Hematopoietic multipotent progenitor cell (in vitro differentiated cells): ENCODE results near the gene NIM1K. TPM values are rescaled to one million over a fixed set of nuclear protein-coding genes. Genes with fewer than 3 reads are reported as not detected.
"Not testable (repeated sequence)": the region's sequence is repeated elsewhere in the genome, so short reads cannot be mapped to it uniquely, and the experiment has no call there.

Experiments used
- DNase-seq, 3 donors: peaks; one replicate each; pipeline ENCODE4 v3.0.0-alpha.2; 2011 to 2015; ENCODE audit warnings: low read depth in 2 of 3, low spot score in 2 of 3
- total RNA-seq: library from RNA; depleted of rRNA; stranded (reverse); fragments of >200 nt; gene quantifications from one replicate; pipeline ENCODE4 v1.2.3, GENCODE V29; 2012

The NIM1K gene
- total RNA-seq, 1 donor: 0.27 TPM

GRCh38 chr5:43225649-43226245, 33.7 kb downstream of the NIM1K start:
- no peak for DNase-seq

- DNase-seq: peak in 2 of 3 donors; percentile 10 to 44
Measured at GRCh38 chr5:43227655-43228054, 35.6 kb downstream of the NIM1K start.

GRCh38 chr5:43230707-43231106, 38.7 kb downstream of the NIM1K start:
- DNase-seq: no peak

DNA sequence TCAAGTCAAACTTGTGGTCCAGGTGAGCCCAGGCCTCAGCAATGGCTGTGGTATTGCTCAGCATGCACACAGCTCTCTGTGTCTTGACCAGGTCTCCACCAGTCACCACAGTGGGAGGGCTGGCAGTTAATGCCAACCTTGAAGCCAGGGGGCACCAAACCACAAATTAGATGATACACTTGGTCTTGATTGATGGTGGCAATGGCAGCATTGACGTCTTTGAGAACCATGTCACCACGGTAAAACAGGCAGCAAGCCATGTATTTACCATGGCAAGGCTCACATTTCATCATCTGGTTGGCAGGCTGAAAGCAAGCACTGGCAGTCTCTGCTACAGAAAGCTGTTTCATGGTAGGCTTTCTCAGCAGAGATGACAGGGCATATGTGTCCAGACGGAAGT, 40.0 kb downstream of the NIM1K start:
- peak in 2 of 3 donors; percentile 12 to 47 for DNase-seq

GRCh38 chr5:43232943-43233833, 41.2 kb downstream of the NIM1K start:
- no peak for DNase-seq

DNA sequence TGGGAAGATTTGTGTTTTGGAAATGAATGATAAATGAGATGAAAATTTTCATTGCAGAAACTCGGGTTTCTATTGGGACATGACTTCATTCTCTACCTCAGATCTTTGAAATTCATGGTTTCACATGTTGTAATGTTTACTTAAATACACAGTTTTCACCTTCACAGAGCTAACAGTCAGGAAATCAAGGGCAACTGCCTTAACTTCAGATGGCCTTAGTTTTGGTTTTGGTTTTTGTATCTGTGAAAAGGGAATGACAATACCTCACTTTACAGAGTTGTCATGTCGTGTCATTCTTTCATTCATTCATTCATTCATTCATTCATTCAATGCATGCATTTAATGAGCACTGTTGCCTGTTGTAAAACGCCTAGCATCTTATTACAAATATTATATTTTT, 41.9 kb downstream of the NIM1K start:
- no peak for DNase-seq

- no peak for DNase-seq
Measured at GRCh38 chr5:43236653-43237355, 44.8 kb downstream of the NIM1K start.

DNA sequence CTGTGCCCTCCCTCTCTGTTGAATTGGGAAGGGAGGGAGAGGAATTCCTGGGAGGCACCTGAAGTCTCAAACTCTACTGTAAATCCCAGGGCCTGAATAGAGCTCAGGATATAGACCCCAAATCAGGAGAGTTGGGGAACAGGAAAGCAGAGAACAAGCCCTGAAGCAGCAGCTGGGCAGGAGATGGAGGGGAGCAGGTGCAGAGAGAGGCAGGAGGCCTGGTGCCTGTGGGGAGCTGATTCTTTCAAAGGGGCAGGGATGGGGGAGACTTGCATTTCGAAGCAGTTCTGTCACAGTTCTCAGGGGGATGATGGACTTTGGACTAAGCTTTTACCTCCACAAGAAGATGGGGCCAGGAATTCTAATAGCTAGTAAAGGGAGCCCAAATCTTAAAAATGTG, 50.2 kb downstream of the NIM1K start:
- DNase-seq: no peak

DNA sequence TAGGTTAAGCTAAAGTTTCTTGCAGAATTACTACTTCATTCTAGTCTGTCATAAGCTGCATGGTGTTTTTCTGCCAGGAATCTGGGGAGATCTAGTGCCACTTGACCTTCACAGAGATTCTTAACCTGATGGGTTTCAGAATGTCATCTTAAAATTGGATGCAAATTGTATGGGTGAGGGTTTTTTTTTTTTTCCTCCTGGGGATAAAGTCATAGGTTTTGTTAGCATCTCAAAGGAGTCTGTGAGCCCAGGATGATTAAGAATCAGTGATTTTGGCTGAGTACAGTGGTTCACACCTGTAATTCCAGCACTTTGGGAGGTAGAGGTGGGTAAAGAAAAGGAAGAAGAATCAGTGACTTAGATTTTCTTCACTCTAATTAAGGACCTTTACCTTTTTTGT, 51.2 kb downstream of the NIM1K start:
- DNase-seq: no peak

DNA sequence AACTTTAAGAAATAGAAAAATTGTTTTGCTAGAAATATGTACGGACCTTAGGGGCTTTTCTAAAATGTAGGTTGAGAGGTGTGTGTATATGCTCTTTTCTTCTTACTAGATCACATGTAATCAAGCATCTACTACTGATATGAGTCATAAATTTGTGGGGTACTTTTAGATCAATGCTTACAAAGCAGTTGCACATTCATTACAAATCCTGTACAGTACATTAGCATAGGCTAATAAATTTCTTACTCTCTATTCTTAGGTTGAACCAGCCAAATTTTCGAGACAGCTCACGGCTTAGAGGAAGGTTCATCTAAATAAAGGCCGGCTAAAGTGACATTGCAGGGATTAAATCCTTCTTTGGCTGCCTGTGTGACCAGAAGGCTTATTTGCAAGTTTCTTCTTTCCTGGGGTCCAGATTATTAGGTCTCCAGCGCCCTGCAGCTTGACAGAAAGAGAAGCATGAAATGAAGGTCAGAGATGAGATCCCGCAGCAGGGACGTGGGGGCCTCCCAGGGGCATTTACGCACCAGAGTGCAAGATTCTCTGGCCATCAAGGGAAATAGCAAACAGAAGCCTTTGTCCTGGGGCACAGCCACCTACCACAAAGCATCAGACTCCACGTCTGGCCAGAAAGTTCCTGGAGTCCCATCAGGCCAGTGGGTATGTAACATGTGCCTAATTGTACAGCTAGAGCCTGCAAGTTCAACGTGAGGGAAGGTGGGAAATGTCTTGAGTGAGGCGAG, 53.0 kb downstream of the NIM1K start:
- no peak for DNase-seq

DNA sequence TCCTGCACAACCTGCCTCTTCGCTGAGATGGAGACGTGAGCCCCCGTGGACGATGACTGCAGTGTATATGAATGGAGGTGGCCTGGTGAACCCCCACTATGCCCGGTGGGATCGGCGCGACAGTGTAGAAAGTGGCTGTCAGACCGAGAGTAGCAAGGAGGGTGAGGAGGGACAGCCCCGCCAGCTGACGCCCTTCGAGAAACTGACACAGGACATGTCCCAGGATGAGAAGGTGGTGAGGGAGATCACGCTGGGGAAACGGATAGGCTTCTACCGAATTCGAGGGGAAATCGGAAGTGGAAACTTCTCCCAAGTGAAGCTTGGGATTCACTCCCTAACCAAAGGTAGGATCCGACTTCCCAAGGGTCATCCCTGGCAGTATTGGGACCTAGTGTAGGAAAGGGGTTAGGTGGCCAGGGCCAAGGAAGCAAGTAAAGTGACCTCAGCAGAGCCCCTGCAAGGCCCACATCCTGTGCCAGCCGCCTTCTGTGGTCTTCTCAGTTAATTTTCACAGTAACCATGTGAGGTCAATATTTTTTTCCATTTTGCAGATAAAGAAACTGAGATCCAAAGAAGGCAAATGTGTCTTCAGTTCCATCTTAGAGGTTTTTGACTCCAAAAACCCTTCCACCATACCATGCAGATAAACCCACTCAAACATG, 53.8 kb downstream of the NIM1K start:
- DNase-seq: no peak

GRCh38 chr5:43251754-43252153, 59.7 kb downstream of the NIM1K start:
- no peak for DNase-seq

DNA sequence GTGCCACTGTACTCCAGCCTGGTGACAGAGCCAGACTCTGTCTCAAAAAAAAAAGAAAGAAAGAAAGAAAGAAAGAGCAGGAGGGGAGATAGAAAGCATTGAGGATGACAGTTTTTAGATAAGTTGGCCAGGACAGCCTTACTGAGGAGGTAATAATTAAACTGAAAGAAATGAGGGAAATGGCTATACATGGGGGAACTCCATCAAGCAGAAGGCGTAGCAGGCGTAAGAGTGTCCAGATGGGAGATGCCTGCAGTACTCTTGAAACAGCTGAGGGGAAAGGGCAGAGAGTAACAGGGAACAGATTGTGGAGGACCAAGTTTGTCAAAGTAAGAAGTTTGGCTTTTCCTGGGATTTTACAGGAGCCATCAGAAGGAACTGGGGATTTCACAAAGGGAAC, 63.7 kb downstream of the NIM1K start:
- DNase-seq: no peak

GRCh38 chr5:43256261-43256966, 64.4 kb downstream of the NIM1K start:
- DNase-seq: no peak

GRCh38 chr5:43258116-43258515, 66.1 kb downstream of the NIM1K start:
- DNase-seq: no peak

DNA sequence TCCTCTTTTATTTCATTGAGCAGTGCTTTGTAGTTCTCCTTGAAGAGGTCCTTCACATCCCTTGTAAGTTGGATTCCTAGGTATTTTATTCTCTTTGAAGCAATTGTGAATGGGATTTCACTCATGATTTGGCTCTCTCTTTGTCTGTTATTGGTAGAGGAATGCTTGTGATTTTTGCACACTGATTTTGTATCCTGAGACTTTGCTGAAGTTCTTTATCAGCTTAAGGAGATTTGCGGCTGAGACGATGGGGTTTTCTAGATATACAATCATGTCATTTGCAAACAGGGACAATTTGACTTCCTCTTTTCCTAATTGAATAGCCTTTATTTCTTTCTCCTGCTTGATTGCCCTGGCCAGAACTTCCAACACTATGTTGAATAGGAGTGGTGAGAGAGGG, 70.2 kb downstream of the NIM1K start:
- not testable (repeated sequence) for DNase-seq

DNA sequence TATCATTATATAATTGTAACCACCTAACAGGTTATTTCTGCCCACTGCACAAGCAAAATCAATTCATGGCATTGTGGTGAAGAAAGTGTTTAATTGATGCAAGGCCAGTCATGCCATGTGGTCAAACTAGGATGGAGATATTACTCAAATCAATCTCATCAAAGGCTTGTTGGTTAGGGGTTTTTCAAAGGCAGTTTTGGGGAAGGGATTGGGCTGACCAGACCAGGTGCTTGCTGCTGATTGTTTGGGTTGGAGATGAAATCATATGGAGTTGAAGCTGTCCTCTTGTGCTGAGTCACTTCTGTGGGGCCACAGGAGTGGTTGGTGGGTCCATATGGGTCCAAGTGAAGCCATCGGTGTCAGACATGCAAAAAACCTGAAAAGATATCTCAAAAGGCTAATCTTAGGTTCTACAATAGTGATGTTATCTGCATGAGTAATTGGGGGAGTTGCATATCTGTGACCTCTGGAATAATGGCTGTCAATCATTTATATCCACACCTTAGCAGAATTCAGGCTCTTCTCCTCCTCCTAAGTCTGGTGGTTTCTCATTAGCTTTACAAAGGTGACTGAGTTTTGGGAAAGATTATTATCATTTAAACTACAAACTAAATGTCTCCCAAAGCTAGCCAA, 76.3 kb downstream of the NIM1K start:
- DNase-seq: no peak

DNA sequence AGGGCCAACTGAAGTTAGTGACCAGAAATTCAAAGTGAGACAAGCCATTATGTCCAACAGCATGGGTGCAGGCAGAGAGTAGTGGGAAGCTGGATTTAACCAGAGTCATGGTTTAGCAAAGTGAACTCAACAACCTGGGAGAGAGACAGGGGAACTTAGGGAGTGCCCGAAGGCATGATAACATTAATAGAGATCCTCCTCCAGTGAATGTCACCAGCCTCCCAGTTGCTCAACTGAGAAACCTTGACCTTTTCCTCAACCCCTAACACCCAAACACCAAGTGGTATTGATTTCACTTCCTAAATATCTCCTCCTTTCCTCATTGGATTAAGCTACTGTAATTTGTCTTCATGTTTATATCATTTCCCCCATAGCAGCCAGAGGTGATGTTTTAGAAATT, 78.6 kb downstream of the NIM1K start:
- no peak for DNase-seq

DNA sequence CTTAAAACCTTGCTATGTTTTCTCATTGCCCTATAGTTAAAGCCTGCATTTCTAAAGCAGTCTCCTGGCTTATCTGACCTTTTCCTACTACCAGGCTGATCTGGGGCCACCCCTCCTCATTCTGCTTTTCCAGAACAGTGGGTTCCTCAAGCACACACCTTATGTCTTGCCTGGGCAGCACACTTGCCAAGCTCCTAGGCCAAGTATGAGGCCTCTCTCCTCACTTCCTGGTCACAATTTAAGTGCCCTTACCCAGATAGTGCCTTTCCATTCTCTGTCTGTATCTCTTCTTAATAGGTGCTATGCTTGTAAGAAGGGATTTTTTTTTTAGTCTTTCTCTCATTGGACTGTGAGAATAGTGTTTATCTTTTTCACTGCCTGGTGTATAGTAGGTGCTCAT, 81.5 kb downstream of the NIM1K start:
- no peak for DNase-seq
